GM12864 (cell line): ENCODE measurements around the gene ATP2B3.

Source experiments
- DNase-seq: peaks from one replicate; pipeline ENCODE4 v3.0.0-alpha.2; 2011; ENCODE audit warnings: low read depth
- H3K4me3 ChIP-seq: 2 replicates; pipeline ENCODE4 v1.5.1; 2011; ENCODE audit warnings: mild to moderate bottlenecking, low read depth, low read length, control low read depth
- TF ChIP-seq, protein P1 (sequence below): IDR thresholded peaks from 2 replicates; pipeline ENCODE4 v1.5.1; 2011; ENCODE audit warnings: low read depth, mild to moderate bottlenecking, moderate library complexity, low read length, control low read depth, inconsistent platforms; ENCODE audit errors: missing control alignments

ATP2B3 gene

DNA sequence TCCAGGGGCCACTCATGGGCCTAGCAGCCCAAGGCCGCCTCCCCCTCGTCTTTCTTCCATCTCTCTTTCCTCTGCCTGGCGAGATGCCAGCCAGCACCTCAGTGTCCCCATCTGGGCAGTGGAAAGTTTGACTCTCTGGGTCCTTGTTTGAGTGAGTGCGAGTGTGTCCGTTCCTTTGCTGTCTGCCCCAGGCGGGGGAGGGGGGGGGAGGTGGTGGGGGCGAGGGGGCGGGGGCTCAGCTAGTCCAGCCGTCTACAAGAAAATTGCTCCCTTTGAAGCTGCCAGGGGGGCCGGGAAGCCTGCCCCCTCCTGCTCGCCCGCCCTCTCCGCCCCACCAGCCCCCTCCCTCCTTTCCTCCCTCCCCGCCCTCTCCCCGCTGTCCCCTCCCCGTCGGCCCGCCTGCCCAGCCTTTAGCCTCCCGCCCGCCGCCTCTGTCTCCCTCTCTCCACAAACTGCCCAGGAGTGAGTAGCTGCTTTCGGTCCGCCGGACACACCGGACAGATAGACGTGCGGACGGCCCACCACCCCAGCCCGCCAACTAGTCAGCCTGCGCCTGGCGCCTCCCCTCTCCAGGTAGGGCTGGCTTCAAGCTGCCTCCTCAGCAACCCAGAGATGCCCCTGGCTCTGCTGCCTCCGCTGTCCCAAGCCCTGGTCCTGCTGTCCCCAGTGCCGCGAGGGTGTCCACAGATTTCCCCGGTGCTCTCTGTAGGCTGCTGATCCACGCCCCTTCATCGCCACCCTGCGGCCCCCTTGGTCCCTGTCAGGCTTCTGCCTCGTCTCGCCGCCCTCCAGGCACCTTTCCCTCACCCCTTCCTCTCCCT is 22.7 kb upstream of the ATP2B3 start, which contains the start of gene BGN:
TSS of gene BGN (plus strand) at position 440 of the 821 bp plus-strand sequence. CDS start 9,652 bp downstream, outside the sequence.
- H3K4me3 ChIP-seq = no peak within 1 kb of the TSS
- DNase-seq = no peak
- TF ChIP-seq, protein P1, sequence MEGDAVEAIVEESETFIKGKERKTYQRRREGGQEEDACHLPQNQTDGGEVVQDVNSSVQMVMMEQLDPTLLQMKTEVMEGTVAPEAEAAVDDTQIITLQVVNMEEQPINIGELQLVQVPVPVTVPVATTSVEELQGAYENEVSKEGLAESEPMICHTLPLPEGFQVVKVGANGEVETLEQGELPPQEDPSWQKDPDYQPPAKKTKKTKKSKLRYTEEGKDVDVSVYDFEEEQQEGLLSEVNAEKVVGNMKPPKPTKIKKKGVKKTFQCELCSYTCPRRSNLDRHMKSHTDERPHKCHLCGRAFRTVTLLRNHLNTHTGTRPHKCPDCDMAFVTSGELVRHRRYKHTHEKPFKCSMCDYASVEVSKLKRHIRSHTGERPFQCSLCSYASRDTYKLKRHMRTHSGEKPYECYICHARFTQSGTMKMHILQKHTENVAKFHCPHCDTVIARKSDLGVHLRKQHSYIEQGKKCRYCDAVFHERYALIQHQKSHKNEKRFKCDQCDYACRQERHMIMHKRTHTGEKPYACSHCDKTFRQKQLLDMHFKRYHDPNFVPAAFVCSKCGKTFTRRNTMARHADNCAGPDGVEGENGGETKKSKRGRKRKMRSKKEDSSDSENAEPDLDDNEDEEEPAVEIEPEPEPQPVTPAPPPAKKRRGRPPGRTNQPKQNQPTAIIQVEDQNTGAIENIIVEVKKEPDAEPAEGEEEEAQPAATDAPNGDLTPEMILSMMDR = no peak

DNA sequence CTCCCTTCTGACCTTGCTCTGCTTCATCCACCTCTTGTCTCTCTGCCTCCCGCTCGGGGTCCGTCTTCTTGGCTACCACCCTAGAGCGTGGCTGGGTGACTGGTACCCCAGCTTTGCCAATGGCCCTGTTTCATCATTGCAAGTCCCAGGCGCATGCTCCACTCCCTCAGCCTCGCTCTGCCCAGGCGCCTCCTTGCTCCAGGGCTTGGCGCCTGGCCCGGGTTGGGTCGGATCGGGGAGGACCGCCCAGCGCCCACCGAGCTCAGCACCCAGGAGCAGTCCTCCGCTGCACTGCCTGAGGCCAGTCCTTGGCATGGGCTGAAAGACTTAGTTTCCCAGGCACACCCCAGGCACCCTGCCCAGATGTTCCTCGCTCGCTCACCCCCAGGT is 22.1 kb upstream of the ATP2B3 start:
- DNase-seq = no peak
- TF ChIP-seq, protein P1 = no peak
- H3K4me3 ChIP-seq = no peak overlapping the region

DNA sequence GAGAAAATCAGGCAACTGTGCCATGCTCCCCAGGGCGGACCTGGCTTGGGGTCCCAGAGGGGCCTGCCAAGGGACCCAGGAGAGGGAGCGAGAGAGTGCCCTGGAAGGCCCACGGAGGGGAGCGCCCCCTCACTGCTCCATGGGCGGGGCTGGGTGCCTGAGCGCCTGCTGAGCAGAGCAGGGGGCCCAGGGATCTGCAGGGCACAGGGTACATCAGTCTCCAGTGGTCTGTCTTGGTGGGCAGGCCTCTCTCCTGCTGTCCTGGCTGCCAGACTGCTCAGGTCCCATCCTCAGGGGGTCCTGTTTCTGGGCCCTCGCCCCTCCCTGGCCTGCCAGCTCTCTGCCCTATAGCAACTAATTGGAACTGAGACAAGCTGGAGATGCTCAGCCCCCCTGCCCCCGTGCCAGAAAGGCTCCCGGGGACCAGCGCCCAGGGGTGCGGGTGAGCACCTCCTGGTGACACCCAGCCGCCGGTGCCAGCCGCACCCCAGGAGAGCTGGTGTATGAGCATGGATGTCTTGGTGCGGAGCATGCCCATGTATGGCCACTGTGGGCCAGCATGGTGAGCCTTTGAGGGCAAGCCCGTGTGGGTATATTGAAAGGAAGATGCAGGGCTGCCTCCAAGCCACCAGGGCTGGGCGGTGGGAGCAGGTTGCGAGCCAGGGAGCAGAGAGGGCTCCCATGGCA is 21.4 kb upstream of the ATP2B3 start:
- no peak overlapping the region for H3K4me3 ChIP-seq
- TF ChIP-seq, protein P1 = no peak
- DNase-seq = no peak

DNA sequence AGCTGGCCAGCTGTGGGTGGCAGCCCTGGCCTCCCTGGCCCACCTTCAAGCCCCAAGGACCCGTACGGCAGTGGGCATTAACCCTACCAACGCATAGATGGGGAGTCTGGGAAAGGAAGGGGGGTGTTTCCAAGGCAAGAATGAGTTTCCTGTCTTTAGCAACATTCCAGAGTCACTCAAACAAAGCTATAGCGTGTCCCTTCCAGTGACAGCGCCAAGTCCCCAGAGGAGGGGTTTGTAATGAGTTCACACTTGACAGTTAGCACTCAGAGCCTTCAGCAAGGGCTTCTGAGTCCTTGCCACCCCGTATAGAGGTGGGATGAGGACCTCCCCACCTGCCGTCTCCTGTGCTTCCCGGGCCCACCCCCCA is 20.9 kb upstream of the ATP2B3 start:
- no peak overlapping the region for H3K4me3 ChIP-seq

DNA sequence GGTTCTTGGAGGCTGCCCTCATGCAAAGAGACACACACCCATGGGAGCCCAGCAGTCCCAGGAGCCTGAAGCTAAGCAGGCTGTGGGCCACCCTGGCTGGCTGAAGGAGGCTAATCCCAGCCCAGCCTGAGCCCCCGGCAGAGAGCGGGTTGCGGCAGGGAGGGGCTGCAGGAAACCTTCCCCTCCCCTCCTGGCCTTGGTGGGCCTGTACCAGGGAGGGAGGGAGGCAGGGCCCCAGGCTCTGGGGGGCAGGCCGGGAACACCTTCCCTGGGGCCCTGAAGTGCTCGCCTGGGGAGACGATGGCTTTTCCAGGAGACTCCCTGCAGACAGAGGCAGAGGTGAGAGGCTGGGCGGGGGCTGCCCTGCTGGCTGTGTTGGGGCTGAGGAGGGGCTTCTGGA is 19.0 kb upstream of the ATP2B3 start:
- H3K4me3 ChIP-seq = no peak overlapping the region
- DNase-seq = no peak
- TF ChIP-seq, protein P1 = no peak

More for the DNA sequence above, 20.9 kb upstream of the ATP2B3 start:
- TF ChIP-seq, protein P1 = no peak
- DNase-seq = no peak

DNA sequence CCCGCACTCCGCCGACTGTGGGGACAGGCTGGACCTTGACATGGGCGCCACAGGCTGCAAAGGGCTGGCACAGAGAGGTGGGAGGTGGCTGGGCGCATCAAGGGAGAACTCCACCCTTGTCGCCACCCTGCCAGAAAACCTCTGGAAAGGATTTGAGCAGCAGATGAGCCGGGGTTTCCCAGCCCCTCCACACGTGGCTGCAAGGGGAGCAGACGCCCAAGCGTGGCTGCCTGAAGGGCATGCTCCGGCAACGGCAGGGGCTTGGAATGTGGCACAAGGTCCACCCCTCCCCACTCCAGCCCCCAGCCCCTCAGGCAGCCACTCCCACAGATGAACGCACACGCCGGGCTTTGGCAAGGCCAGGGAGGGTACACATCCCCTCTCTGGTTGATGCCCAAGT is 18.1 kb upstream of the ATP2B3 start:
- no peak for DNase-seq
- no peak overlapping the region for H3K4me3 ChIP-seq
- TF ChIP-seq, protein P1 = no peak
